Bone marrow (tissue), 2 donors: ENCODE measurements around the gene DCST1.

ENCODE experiments used
- DNase-seq, 2 donors: peaks; one replicate each; lab custom pipeline; 2025; lab: John Stamatoyannopoulos, UW

Gene DCST1

DNA sequence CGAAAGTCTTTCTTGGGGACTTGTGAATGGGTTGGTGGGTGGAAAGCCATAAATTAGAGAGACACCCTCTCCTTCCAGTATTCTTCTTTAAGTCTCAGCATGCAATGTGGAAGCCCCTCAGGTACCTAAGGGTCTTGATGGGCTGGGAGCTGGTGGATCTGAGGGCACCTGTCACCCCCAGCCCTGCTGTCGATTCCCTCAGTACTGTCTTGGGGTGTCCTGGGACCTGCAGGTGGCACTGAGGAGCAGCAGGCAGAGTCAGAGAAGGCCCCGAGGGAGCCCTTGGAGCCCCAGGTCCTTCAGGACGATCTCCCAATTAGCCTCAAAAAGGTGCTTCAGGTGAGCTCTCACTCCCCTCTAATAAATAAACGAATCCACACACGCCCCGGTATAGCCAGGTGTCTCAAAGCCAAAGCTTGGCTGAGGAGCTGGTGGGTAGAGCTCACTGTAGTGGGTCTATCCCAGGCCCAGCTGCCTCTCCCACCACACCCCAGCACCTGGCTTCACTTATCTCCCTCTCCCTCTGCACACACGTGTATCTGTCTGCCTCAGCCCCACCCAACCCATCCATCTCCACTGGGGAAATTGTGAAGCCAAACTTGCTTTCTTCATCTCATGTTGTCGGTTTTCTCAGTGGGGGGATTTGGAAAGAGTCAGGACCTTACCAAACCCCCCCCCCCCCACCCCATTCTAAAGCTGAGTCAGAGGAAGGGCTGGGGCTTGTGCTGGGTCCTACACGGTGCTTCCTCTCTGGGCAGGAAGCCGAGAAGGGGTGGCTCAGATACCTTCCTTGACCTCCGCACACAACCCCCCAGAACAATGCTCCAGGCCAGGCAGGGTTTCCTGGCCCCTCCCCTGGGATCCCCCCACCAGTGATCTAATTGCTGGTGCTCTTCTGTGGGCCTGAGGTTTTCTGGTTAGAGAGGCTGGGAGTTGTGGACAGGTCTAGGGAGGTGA lies 19.1 kb downstream of the DCST1 start:
- DNase-seq: peak in 1 of 2 donors; percentile 47

DNA sequence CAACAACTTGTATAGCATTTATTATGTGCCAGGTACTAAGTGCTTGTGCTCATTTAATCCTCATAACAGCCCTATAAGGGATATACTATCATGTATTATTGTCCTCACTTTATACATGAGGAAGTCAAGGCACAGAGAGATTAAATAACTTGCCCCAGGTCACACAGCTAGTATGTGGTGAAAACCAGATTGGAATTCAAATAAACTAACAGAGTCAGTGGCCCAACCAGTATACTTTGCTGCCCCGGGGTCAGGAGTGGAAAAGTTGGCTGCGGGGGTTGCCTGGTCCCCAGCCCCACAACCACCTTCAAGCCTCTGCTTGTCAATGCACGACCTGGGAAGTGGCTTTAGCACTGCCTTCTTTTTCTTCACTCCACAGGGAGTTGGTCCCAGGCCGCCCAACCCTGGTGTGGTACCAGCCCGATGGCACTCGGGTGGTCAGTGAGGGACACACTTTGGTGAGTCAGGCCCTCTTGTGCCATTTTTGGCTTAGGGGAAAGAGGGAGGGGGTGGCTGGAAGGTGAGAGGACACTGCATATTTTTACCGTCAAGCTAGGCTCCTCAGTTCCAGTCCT lies 20.0 kb downstream of the DCST1 start:
- DNase-seq: no peak

DNA sequence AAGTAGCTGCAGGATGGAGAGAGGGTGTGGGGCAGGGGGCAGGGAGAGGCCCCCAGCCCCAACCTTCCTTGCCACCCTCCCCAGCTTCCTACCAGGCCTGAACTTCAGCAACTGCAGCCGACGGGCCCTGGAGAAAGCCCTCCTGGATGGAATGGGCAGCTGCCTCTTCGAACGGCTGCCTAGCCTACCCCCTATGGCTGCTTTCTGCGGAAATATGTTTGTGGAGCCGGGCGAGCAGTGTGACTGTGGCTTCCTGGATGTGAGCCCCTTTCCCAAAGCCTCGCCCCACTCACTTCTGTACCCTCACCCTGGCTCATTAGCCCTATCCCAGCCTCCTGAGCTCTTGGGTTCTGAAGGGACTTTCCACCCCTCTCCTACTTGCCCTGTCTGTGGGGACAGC lies 23.5 kb downstream of the DCST1 start:
- DNase-seq: no peak

DNA sequence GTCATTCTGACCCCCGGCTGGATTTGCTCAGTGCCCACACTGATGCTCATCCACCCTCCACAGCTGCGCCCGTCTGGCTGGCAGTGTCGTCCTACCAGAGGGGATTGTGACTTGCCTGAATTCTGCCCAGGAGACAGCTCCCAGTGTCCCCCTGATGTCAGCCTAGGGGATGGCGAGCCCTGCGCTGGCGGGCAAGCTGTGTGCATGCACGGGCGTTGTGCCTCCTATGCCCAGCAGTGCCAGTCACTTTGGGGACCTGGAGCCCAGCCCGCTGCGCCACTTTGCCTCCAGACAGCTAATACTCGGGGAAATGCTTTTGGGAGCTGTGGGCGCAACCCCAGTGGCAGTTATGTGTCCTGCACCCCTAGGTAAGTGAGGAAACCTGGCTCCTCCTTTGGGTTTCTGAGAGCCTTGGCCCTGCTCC lies 24.2 kb downstream of the DCST1 start:
- DNase-seq: no peak

- no peak for DNase-seq
These were observed 27.1 kb downstream of the DCST1 start for GRCh38 chr1:155060736-155061135.

DNA sequence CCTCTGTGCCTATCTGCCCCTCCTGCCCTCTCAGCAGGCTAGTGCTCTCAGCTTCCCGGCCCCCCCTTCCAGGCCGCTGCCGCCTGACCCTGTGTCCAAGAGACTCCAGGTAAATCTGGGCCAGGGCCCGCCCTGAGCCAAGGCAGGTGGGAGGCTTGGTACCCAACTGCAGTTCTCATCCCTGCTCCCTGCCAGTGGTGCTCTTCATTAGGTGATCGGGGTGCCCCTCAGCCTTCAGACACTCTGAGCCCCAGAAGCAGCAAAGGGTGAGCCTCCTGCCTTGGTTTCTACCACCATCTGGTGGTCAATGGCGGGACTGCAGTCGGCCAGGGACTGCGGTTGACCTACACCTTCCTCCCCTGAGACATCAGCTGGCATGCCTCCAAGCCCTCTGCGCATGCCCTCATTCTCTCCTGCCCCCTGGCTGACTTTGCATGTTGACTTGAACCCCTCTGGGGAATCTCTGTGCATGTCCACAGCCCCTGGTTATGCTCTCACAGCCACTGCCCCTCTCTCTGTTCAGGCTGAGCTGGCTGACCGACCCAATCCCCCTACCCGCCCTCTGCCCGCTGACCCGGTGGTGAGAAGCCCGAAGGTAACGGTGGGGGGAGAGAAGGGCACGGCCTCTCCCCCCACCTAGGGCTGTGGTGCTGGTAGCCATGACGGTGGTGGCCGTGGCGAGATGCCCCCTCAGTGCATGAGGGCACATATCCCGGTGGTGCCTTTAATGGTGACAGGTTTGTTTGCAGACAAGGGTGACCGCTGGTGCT lies 27.9 kb downstream of the DCST1 start:
- peak; percentile 38 to 71 for DNase-seq

GRCh38 chr1:155062151-155062686 lies 28.6 kb downstream of the DCST1 start:
- DNase-seq: no peak

GRCh38 chr1:155062702-155063411 lies 29.2 kb downstream of the DCST1 start:
- DNase-seq: peak; percentile 17 to 39

- DNase-seq: peak; percentile 27 to 85
These were observed 30.0 kb downstream of the DCST1 start, which contains the start of gene EFNA4 for GRCh38 chr1:155063550-155064110. EFNA4 (plus strand) TSS chr1:155063740; CDS start chr1:155063824, 84 bp downstream.

DNA sequence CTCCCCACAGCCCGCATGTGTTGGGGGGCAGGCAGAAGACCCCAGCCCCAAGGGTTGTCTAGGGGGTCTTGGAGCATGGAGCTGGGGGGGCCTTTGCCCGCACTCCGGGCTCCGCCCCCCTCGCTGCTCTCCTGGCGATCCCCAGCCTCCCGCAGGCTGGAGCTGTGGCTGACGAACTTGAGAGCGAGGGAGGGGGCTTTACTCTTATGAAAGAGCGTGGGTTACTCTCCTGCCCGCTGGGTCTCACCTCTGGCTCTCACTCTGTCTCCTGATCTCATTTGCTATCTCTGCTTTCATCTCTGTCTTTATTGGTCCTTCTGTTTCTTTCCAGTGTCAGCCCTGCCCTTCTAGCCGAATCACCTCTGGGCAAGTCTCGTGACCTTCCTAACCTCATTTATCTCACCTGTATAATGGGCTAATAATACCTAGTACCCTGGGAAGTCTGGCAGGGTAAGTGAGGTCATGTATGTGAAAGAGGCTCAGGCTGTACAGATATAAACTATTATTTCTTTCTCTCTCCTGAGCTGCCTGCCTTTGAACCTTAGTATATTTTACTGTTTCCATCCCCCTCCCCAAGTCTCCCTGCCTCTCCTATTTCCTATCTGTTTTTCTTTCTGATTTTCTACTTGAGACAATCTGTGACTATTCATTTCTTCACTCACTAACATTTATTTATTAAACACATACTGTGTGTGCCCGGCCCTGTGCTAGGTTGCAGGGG lies 30.6 kb downstream of the DCST1 start:
- DNase-seq: no peak

DNA sequence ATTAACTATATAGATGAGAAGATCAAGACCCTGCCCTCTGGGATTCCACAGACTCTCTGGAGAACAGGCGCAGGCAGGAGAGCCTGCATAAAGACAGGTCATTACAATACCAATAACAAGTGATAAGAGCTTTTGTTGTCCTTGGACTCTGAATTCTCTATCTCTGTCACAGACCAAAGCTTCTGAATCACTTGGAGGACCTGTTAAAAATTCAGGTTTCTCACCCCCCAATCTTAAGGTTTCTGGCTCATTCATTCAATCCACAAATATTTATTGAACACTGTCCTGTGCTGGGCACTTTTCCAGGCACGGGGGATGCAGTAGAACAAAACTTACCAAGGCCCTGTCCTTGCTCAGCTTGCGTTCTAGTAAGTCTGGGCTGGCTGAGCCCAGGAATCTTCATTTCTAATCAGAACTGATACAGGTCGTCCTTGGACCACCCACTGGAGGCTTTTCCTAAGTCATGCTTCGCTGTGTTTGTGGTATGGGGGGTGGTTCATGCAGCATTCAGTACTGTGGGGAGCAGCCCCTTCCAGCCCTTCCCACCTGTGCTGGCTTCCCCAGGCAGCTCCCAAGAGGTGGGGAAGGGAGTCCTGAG lies 31.3 kb downstream of the DCST1 start:
- DNase-seq: no peak

DNA sequence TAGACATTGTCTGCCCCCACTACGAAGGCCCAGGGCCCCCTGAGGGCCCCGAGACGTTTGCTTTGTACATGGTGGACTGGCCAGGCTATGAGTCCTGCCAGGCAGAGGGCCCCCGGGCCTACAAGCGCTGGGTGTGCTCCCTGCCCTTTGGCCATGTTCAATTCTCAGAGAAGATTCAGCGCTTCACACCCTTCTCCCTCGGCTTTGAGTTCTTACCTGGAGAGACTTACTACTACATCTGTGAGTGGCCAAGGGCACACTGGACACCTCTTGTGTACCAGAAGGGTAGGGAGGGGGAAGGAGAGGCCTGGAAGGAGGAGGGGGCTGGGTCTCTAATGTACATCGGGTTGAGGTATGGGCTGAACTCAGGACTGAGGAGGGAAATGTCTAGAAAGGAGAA lies 33.2 kb downstream of the DCST1 start:
- no peak for DNase-seq

DNA sequence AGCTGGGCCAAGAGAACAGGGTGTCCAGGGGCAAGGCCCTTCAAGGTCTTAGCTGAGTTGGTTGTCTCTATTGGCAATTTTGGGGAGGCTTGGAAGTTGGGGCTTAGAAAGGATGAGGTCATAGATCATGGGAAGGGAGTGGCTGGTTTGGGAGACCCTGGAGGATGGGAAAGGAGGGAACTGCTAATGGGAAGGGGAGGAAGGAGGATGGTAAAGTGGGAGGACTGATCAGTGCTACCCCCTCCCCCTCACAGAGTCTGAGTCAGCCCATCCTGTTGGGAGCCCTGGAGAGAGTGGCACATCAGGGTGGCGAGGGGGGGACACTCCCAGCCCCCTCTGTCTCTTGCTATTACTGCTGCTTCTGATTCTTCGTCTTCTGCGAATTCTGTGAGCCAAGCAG lies 35.0 kb downstream of the DCST1 start:
- DNase-seq: no peak

DNA sequence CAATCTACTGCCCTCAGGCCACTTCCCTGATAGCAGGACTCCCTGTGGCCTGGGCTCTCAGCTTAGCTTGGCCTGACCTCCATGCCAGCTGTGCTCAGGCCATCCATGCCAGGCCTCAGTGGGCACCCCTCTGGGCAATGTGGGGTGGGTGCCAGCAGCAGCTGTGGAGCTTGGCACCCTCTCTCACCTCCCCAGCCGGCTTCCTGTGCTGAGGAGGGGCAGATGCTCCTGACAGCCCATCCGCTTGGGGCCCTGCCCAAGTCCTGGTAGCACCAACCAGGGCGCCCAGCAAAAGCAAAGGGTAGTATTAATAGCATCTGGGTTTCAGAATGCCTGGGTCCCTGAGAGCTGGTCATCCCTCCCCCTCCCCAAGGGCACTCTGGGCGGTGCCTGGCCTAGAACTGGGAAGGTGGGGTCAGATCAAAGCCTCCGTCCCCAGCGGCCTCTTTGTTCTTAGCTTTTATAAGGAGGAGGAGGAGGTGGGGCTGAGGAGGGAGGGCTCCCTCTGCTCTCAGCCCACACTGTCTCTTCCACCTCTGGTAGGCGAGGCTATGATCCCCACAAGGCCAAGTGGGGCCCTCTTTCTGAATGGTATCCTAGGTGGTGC lies 36.0 kb downstream of the DCST1 start:
- DNase-seq: no peak

DNA sequence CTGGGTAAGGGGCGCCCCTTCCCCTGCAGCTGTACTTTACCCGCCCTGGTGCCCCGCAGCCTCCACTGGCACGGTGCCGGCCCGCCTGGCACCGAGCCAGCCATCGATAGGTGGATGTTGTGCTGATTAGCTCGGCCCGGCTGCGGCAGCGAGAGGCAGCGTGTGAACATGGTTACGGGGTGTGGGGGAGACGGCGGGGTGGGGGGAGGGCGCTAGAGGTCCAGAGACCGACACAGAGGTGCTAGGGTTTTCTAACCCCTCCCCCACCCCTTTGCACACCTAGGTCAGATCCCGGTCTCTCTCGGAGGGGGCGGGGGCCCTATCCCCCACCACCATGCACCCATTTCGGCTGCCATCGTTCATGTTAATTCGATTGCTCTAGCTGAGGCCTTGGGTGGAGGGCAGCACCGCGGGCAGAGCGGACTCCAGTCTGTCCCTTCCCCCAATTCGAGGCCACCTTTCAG lies 36.6 kb downstream of the DCST1 start:
- no peak for DNase-seq

DNA sequence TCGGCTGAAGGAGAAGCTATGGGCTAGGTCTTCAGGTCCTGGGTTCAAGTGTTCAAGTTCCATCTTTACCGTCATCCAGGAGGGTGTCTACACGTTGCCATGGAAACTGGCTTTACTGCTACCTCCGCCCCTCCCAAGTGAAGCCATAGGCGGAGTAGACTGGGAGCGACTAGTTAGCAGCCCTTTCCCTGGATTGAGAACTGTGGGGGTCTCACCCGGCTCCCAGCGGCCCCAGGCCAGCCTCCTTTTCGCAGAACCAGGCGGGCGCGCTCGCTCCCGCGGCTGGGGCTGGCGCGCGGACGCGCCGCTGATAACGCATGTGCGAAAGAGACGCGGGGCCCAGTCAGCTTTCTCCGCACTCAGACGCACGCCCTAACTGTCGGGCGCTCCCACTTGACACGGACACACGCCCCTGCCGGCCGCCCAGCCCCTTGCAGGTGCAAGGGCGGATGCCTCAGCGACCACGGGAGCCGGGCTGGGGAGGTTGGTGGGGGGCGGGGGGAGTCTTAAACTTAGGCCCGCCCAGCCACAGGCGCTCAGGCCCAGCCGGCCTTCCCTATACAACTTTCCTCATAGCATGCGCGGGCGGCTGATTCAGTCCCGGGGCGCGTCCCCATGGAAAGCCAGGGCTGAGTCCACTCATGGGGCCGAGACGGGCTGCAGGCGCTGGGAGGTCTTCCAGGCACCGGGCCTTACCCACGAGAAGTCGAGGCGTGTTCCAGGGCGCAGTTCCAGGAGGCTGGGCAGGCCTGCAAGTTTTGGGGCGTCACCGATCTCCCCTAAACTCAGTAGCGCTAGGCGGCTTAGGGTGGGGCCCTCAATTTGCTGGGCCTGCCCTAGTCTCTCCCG lies 37.3 kb downstream of the DCST1 start:
- peak; percentile 34 to 35 for DNase-seq

DNA sequence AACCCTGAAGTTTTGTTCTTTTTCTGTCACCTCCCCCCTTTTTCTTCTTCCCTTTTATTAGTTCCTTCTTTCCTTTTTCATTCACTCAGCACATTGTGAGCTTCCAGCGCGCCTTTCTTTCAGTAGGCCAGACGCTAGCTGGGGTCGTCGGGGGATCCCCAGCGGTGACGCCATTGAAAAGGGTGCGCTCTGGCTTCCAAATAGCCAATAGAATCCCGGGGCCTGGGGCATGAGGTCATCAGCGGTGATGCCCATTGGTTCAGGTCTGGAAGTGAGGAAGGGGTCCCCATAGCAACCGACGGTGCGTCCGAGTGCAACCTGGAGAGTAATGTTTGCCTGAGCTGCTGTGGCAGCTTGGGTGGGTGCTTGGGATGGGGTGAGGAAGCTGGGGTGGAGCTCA lies 38.1 kb downstream of the DCST1 start:
- DNase-seq: no peak

- DNase-seq: no peak
These were observed 39.1 kb downstream of the DCST1 start for GRCh38 chr1:155072531-155073289.
